Stimulated activated CD8-positive, alpha-beta memory T cell treated with anti-CD3 and anti-CD28 coated beads, Interleukin-15, amount 100 ng/mL, for 48 hours (primary cell): ENCODE measurements around the gene CCDC34.

Experiments used
- DNase-seq, 2 donors: peaks; one replicate each; pipeline ENCODE4 v3.0.0-alpha.2; 2020; ENCODE audit warnings: low read depth in 2 of 2

Gene CCDC34, protein sequence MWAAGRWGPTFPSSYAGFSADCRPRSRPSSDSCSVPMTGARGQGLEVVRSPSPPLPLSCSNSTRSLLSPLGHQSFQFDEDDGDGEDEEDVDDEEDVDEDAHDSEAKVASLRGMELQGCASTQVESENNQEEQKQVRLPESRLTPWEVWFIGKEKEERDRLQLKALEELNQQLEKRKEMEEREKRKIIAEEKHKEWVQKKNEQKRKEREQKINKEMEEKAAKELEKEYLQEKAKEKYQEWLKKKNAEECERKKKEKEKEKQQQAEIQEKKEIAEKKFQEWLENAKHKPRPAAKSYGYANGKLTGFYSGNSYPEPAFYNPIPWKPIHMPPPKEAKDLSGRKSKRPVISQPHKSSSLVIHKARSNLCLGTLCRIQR

DNA sequence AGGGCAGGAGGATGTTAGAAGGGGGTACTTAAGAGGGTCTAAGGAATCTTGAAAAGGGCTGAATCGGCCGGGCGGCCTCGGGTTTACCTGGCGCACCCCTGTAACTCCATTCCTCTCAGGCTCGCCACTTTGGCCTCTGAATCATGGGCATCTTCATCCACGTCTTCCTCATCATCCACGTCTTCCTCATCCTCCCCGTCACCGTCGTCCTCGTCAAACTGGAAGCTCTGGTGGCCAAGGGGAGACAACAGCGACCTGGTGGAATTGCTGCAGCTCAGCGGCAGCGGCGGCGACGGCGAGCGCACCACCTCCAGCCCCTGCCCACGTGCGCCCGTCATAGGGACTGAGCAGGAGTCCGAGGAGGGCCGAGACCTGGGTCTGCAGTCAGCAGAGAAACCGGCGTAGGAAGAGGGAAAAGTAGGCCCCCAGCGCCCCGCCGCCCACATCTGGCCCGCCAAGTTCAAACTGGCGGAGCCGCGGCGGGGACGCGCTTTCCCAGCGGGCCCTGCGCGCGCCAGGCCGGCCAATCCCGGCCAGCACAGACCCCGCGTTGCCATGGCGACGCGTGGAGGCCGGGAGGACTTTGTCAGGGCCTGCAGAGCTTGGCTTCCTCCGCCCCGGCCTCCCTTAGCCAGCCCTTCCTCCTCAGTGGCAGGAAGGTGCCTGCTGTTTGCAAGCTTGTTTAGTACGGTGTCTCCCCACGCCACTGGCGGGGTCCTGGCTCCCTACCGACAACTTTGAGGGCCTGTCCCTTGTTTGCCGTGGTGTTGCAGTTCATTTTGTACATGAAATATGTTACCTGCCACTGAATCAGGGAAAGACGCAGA, at the start of gene CCDC34:
Gene CCDC34 (minus strand): TSS at position 467 of the 827 bp plus-strand sequence. CDS start 21 bp downstream, at position 446.
- peak; percentile 87 to 88 for DNase-seq

DNA sequence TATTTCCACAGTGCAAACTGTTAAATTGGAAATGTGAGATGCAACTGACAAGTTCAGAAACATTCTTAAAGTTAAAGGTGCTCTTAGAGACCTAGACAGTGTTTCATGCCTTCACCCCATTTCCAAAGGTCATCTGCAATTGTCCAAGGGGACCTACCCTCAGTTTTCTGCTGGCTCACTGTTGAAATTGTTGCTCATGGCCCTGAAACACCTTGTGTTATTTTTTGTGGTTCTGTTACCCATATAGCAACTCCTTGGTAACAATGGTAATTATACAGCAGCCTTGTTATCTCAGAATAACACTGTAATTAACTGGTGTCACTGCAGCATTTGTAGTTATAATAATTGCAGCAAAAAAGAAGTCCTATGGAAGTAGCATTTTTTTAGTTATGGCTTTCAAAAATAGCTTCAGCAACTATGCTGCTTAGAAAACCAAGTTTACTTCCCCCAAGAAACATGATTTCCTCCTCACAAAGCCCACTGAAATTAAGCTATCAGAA, 49.2 kb upstream of the CCDC34 start:
- DNase-seq: no peak

DNA sequence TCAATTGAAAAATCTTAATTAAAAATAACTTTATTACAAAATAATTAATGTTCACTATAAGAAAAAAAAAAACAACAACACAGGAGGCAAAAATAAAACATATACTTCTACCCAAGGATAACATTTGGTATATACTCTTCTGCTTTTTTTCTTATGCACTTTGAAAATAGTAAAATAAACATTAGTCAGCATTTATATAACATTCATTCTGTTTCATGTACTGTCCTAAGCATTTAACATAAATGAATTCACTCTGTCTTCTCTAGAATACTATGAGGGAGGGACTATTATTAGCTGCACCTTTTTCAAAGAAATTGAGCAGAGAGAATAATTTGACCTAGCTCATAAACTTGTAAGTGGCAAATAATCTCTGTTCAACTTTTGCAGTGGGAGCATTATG, 48.3 kb upstream of the CCDC34 start:
- DNase-seq: no peak

DNA sequence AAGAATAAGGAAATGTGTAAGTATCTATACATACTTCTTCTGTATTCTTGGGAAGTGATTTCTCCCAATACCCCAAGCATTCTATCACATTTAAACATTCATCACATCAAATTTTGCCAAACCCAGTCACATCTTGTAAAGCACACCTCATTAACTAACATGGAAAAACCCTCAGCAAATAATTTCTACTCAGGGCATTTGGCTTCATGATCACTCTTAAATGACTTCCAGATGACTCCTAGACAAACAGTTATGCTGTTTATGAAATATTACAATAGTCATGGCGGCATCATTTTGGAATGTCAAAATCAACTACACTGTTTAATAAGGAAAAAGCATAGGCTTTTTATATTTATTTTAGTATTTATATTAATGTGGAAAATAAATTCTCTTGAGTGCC, 47.3 kb upstream of the CCDC34 start:
- DNase-seq: no peak

DNA sequence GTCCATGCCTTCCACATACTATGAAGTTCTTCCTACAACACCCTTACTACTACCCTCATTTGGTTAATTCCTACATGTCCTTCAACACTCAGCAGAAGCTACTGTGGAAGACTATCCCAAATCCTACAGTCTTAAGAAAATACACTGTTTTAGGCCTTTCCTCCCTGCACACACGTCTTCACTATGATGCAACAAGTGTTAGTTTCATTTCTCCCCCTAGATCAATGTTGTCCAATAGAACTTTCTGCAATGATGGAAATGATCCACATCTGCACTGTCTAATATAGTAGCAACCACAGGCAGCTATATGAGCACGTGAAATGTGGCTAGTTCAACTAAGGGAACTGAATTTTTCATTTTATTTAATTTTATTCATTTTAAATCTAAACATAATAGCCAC, 46.7 kb upstream of the CCDC34 start:
- DNase-seq: no peak

DNA sequence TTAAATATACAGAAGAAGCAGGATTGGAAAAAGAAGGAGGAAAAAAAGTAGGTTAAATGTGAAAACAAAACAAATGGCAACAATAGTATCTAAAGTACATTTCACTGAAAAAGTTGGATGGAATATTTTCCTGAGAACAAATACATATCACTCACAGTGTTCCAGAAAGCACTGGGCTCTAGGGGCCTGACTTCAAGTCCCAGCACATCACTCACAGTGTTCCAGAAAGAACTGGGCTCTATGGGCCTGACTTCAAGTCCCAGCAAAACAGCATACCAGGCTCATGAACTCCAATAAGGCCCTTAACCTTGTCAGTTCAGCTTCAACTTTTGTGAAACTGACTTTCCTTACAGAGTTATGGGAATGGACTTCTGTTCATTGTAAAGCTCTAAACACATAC, 46.0 kb upstream of the CCDC34 start:
- no peak for DNase-seq

DNA sequence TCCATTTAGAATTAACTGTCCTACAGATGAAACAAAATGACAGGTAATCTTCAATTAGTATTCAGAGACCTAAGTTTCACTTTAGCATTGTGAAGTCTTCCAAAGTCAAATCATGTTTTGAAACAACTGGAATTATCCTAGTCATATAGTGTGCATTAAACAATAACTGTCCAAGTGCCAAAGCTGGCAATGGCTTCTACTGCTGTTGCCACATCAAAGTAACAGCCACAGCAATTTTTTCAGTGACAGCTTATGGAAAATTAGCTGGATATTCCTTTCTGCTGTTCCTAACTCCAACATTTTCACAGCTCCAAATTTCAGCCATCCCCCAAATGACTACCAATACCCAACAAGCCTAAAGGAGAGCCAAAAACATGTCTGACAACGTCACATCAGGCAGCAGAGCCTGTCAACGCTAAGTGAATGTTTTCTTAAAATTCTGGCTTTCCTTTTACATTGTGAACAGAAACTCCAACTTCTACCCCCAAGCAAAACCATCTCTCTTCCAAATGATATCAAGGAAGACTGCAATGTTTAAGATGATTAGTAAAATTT, 45.3 kb upstream of the CCDC34 start:
- no peak for DNase-seq

DNA sequence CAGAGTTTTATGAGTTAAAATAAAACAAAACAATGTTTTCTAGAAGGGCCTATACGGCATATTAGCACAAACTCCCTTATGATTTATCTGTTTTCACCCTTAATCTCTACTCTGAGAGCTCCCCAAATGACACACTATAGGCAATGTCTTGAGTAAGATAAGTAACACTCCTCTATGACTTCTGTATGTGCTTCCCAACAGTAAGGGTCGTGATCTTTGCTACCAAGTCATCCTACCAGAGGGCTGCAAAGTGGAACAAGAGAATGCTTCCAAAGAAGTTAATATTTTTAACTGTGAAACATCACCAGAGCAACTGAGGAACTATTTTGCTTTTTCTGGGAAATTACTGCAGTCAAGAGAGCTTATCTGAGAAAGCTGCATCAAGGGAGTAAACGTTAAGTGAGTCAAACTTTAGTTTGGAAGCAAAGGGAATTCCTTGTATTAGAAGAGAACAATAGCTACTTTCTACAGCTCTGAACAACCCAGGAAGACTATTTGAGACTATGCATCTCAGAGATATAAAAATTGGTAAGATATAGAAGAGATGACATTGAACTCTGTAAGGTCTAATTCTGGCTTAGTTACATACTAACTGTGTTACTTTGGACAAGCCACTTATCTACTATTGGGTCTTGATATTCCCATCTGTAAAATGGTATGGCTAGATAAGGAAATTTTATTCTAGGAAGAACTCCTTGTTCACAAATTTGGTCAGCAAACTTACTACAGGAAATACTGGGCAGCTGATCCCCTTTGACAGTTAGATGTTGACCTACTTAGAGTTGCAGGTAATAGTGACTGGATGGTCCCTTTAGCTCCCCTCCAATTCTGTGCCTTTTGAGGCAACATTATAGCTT, 43.7 kb upstream of the CCDC34 start:
- DNase-seq: no peak

DNA sequence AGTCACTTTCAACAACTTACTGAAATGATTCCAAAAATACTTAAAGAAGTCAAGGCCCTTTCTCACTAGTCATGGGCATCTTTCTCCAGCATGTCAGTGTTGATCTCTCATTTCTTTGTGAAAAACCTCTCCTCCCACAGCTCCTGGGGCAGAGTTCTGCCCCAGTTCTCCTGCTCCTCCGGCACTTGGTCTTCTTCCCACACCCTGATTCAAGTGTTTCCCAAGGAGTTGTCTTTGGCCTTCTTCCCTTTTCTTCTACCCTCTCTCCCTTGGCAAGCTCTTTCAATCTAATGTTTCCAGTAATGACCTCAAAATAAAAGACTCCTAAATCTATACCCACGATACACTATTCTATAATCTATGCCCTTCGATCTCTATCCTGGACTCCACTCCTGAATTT, 42.1 kb upstream of the CCDC34 start:
- no peak for DNase-seq

DNA sequence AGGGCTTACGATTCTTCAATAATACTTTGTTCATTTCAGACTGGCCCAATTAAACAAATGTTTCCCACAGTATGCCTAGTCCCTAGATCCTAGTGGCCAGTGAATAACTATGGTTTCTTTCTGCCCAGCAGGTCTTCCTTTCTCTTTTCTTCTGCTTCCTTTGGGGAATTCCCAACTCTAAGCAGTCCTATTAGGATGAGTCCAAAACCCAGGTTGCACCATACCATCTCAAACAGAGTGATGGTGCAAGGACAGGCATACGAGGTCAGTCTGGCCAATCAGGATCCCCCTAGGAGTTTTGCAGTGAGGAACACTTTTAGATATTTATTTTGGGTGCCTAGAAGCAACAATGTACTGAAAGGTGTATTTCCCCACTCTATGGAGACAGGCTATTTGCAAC, 41.4 kb upstream of the CCDC34 start:
- no peak for DNase-seq

DNA sequence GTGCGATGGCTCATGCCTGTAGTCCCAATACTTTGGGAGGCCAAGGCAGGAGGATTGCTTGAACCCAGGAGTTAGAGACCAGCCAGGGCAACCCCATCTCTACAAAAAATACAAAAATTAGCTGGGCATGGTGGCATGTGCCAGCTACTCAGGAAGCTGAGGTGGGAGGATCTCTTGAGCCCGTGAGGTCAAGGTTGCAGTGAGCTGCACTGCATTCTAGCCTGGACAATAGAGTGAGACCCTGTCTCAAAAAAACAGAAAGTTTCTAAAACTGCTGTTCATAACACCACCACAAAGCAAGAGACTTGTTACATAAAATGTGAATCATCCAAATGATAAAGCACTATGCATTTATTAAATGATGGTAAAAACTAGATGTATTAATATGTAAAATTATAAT, 40.2 kb upstream of the CCDC34 start:
- no peak for DNase-seq

DNA sequence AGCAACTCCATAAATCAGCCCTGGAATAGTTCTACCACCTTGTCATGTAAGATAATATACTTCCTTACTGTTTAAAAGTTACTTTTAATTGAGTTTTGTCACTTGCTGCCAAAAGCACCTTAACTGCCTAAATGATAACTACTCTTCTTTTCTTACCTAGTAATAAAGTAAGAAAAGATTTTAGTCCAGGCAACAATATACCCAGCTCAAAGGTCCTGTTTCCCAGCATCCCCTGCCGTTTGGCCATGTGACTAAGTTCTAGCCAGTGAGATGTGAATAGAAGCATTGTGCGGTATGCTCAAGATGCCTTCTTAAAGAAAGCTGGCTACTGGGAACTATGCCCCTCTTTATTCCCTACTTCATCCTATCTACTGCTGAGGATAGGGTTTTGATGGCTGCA, 39.4 kb upstream of the CCDC34 start:
- no peak for DNase-seq

DNA sequence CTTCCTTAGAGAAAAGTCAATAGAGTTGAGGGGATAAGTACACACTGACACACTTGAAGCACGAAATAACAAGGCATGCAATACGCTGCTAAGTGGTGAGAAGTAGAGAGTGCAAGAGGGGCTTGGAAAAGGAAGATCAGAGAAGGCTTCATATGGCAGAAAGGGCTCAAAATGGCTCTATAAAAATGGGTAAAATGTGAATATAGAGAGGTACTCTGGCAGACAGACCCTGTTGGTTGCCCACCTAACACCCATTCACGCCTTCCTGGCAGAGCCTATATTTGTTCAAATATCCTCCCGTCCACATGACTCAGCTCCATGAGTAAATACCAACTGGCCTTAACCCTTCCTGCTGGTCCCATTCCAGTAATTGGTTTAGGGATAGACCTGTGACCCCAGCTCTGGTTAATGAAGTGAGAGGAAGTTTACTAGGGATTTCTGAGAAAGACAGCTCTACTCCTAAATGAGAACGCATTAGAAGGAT, 38.9 kb upstream of the CCDC34 start:
- no peak for DNase-seq

DNA sequence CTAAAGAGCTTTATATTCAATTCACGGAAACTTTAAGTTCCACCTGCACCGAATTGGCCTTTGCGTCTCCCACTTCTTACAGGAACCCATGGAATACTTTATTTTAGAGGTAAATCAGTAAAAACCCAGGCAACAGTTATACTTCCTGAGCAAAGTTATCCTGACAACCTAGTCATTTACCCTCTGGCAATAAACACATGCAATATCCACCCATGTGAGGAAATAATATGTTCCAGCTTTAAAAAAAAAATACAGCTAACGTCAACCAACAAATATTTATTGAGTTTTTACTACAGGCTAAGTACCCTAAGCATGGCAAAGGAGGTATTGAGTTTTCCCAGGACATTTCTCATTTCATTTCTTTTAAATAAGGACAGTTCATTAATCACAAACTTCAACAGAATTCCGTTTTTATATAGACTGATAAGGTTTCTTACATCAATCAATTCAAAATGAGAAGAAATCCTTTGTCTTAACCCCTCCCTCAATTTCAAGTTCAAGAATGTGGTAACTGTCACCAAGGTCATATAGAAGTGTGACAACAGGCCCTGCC, 38.3 kb upstream of the CCDC34 start:
- DNase-seq: no peak

DNA sequence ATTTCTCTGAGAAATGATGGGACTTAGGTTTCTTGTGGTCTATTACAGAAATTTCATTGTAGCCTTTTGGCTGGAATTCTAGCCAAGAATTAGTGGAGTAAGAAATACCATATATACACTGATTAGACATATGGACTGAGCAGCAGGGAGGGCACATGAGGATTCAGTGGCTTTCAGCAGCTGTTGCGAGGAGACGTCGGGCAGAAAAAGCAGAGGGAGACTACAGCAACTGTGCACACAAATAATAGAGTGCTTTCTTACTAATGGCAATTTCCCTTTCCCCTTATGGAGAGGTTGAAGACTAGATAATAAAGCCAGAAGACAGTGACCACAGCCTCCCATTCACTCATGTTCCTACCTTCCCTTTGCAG, 35.4 kb upstream of the CCDC34 start:
- DNase-seq: no peak

DNA sequence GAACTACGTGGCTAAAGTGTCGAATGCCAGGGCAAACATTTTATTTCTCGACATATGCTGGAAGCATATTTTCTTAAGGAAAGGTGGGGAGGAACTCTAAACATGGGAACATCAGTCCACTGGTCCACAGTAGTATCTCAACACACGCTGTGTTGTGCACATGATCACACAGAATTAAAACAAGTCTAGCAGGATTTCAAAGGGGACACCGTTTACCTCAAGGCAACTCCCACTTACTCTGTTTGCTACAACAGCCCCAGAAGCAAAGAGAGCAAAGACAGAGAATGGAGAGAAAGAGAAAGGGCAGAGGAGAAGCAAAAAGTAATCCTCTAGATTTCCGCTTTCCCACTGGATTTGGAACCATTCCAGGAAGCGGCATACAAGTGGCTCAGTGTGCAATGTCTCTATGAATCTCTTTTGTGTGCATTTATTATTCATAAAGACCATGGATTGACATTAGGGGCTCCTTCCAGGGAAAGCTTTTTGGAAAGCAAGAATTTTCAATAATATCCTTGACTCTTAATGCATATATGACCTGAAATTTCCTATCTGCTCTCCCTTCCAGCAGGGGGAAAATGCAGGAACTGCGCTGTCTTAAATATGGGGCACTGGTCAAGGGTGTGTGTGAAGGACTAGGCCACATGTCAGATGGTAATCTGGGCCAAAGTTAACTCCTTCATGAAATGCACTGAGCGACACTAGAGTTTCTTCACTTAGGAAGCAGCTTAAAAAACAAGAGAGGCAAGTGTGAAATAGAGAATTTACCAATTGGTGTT, 34.8 kb upstream of the CCDC34 start:
- no peak for DNase-seq

DNA sequence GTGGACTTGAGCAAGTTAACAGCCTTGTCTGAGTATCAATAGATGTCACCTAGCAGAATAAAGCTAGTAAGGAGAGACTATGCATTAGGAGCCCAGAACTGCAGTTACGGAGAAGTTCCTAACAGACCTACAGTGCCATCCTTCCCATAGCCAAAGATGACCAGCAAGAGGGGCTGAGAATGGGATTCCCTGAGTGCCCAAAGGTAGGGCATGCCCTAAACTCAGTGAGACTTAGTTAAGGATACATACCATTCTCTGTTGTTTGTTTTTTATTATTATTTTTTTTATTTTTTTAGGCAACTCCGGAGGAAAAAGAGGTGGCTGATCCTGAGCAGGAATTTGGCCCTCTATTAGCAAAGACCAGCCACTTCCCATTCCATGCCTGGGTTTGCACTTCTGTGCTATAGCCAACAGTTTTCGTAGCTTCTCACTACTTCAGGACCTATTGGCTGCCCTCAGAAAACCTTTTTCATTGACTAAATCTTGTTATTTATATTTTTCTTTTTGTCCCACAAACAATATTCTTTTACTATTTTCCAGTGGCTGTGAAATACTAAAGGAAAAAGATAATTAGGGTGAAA, 33.3 kb upstream of the CCDC34 start:
- no peak for DNase-seq

DNA sequence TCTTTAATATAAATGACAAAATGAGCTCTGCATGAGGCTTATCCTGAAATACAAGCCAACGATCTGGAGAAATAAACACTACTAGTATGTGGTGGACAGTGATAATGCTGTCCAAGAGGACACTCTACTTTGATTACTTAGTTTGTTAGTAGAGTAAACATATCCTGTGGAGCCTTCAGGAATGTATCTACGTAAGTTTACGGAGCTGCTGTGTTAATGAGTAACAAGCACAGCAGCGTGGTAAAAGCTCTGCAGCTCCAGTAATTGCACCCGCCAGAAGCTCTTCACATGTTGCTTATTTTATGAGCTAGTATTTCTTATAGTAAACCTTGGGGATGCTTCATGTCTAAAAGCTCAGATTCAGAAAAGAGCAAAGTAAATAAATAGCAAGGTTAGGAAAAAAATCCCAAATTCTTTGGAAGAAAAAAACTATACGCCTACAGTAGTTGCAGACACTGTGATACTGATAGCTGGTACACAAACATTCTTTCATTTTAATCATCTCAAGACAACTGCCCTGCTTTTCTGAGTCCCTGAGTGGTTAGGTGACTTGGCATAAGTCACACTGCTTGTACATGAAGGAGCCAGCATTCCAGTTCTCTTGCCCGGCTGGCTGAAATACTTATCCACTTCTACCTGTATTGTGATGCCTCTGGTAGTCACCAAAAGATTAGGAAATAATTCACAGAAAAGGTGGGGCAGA, 32.7 kb upstream of the CCDC34 start:
- DNase-seq: no peak

DNA sequence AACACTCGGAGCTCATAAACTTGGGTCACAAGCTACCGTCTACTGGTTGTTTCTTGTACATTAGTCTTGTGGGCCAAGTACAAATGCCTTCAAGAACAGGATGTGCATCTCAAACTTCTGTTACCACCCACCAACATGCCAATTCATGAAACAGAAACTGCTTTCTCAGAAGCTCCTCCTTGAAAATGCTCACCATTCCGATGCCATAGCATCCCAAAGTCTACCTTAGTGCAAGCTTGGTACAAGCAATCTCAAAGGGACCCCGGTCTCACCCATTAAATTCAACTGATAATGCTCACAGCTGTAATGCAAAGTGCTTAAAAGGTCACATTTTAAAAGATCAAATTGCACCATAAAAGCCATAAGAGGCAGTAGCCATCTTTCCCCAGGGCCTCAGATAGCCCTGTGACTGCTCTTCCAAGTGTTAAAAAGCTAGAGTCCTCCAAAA, 31.8 kb upstream of the CCDC34 start:
- DNase-seq: no peak
